K562 (cell line): Measurements from ENCODE around the gene LDAH. TPM values are rescaled to one million over a fixed set of nuclear protein-coding genes. Genes with fewer than 3 reads are reported as not detected.

Source experiments
- ATF4 ChIP-seq: fragments of 450-650 bp; formaldehyde crosslinking; IDR thresholded peaks from 2 replicates; pipeline ENCODE4 v1.4.0; 2022; ENCODE audit warnings: mild to moderate bottlenecking, moderate library complexity
- CBX3 ChIP-seq, 2 experiments: IDR thresholded peaks; 1 replicate in 1 of 2; 2 replicates in 1 of 2; pipeline ENCODE4 v1.6.1; 2012; ENCODE audit warnings: inconsistent platforms in 2 of 2, low read length in 2 of 2, borderline replicate concordance in 1 of 2, control low read depth in 1 of 2
- CEBPB ChIP-seq: fragments of 450-650 bp; IDR thresholded peaks from 2 replicates; pipeline ENCODE4 v1.6.1; 2016; ENCODE audit warnings: missing genetic modification characterization, missing compliant biosample characterization
- HMGXB4 ChIP-seq: sonication (generic); formaldehyde crosslinking; IDR thresholded peaks from 2 replicates; pipeline ENCODE4 v1.8.1; 2023; ENCODE audit warnings: mild to moderate bottlenecking, missing genetic modification reagents
- LARP7 ChIP-seq: fragments of 450-650 bp; IDR thresholded peaks from 2 replicates; pipeline ENCODE4 v1.6.1; 2016
- MTA1 ChIP-seq: fragments of 450-650 bp; IDR thresholded peaks from 2 replicates; pipeline ENCODE4 v1.6.1; 2017; ENCODE audit warnings: borderline replicate concordance
- PTRF ChIP-seq: fragments of 450-650 bp; IDR thresholded peaks from 2 replicates; pipeline ENCODE4 v1.6.1; 2016; ENCODE audit warnings: mild to moderate bottlenecking, missing genetic modification characterization, missing compliant biosample characterization
- PYGO2 ChIP-seq: fragments of 450-650 bp; IDR thresholded peaks from 2 replicates; pipeline ENCODE4 v1.6.1; 2016; ENCODE audit warnings: mild to moderate bottlenecking, missing genetic modification characterization, moderate library complexity, missing compliant biosample characterization
- STAT5A ChIP-seq: IDR thresholded peaks from 2 replicates; pipeline ENCODE4 v1.6.1; 2012; ENCODE audit warnings: low read length, inconsistent platforms, borderline replicate concordance
- TCF15 ChIP-seq: fragments of 250-450 bp; sonication (Bioruptor Pico); IDR thresholded peaks from 2 replicates; pipeline ENCODE4 v1.8.0; 2022; ENCODE audit warnings: moderate library complexity, mild to moderate bottlenecking, inconsistent platforms
- ZBTB40 ChIP-seq, 2 experiments: fragments of 450-650 bp in 1 of 2; sonication (generic) in 1 of 2; formaldehyde crosslinking in 1 of 2; IDR thresholded peaks; 2 replicates each; pipeline versions ENCODE4 v1.7.1 to v1.9.0; 2016 to 2022; ENCODE audit warnings: inconsistent platforms in 1 of 2, mild to moderate bottlenecking in 1 of 2, missing genetic modification reagents in 1 of 2
- ZNF740 ChIP-seq, 3 experiments: fragments of 200-800 bp in 1 of 3; sonication (Bioruptor generic) in 1 of 3; sonication (generic) in 1 of 3; formaldehyde crosslinking in 1 of 3; IDR thresholded peaks; 2 replicates each; pipeline versions ENCODE4 v1.6.1 to v1.8.0; 2016 to 2022; ENCODE audit warnings: mild to moderate bottlenecking in 2 of 3, missing compliant biosample characterization in 2 of 3, missing genetic modification characterization in 2 of 3, missing genetic modification reagents in 1 of 3
- ZNF77 ChIP-seq: fragments of 250-450 bp; sonication (Bioruptor Pico); IDR thresholded peaks from 2 replicates; pipeline ENCODE4 v1.5.0; 2020
- polyA plus RNA-seq, 8 experiments: library from polyadenylated mRNA; depleted of rRNA in 4 of 8; stranded (reverse) in 5 of 8; unstranded in 3 of 8; fragments of >200 nt; fragmentation: Nextera tagmentation in 2 of 8; fragmentation: Illumina TruSeq in 1 of 8; extraction: Ambion mirVana in 2 of 8; extraction: Trizol in 1 of 8; gene quantifications; 2 replicates each; pipeline versions ENCODE4 v1.2.1 to v1.2.3, GENCODE V29; 2011 to 2014; ENCODE audit warnings: inconsistent platforms in 1 of 8, missing spikeins in 1 of 8
- total RNA-seq, 7 experiments: library from RNA; depleted of rRNA in 6 of 7; stranded (reverse); fragments of >200 nt in 6 of 7; fragmentation: Illumina TruSeq in 2 of 7; extraction: Trizol in 2 of 7; gene quantifications; 2 replicates each; pipeline versions ENCODE4 v1.2.1 to v1.2.3, GENCODE V29; 2011 to 2021; ENCODE audit warnings: low replicate concordance in 1 of 7

The LDAH gene
- total and polyA plus RNA-seq, 9 of the 15 experiments (the other 6 are each of a cell fraction or from before 2014, with no cell fraction given): 22.3 to 60.1 (median 40.0) TPM

GRCh38 chr2:20650877-20651730 lies 171.8 kb downstream of the LDAH start, which contains the start of gene HS1BP3 (continued):
- TF ChIP-seq CBX3 (IDR thresholded peaks at IDR 0.05; ENCODE audit: borderline replicate concordance in 1 of 2, low read length in 2 of 2) (no peak), ZNF77 (CRISPR knock-in tag) (no peak), ZBTB40 (IDR thresholded peaks at IDR 0.05) (0 out of 2 replicates have a peak, but pooled peaks have one; percentile 15), ZBTB40 (CRISPR knock-in tag; IDR thresholded peaks at IDR 0.05) (no peak), ATF4 (CRISPR knock-in tag) (no peak), CEBPB (no peak), TCF15 (CRISPR knock-in tag) (no peak), HMGXB4 (CRISPR knock-in tag) (peak; percentile 48; the same call in 1 of the 2 replicates), ZNF740 (CRISPR knock-in tag; IDR thresholded peaks at IDR 0.05) (no peak), ZNF740 (tag; IDR thresholded peaks at IDR 0.05) (no peak), MTA1 (no peak), STAT5A (no peak), LARP7 (no peak), PYGO2 (tag) (no peak), PTRF (tag) (no peak)
